HG03378 (cell line): ENCODE results near the gene LMBR1.
"Not testable (repeated sequence)": the region's sequence is repeated elsewhere in the genome, so short reads cannot be mapped to it uniquely, and the experiment has no call there.

Source experiments
- ATAC-seq: cut with Tn5 transposase; IDR thresholded peaks from one replicate; pipeline ENCODE4 v1.9.1; 2021; ENCODE audit warnings: mild to moderate bottlenecking, moderate library complexity; ENCODE audit not compliant: unreplicated experiment

LMBR1 gene

GRCh38 chr7:156659961-156660360 is 233.0 kb downstream of the LMBR1 start:
- no peak for ATAC-seq

- ATAC-seq: no peak
These were observed 233.8 kb downstream of the LMBR1 start for GRCh38 chr7:156659203-156659602.

DNA sequence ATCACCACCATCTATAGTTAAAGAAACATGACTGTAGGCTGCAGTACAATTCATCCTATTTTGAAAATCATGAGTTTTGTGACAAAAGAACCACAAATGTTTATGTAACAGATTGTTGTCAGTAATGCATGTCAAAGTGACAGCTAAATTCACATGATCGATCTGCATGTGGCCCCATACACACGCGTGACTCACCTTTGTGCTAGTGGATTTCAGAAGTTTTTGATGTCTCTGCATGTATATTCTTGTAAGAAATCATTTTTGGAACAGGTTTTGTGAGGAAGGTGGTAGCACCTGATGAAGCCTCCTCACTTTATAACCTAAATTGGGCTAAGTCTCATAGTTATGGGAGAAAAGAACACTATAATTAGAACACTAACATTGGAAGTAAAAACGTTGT is 235.3 kb downstream of the LMBR1 start:
- ATAC-seq: no peak

DNA sequence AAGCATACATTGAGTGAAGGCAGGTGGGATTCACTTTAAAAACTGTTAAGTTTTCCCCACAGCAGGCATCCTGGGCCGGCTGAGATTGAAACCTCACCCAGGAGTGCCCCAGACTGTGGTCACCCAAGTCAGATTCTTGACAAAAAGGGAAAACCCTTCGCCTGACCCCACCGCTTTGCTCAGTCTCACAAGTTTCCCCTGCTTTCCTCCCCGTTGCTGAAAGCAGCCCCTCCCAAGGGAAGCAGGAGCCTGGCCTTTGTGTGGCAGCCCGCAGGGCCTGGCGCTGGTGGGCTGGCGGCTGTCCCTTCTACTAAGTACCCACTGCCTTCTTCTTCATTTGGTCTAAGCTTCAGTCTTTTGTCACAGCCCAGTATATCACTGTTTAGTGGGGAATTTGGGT is 236.4 kb downstream of the LMBR1 start:
- no peak for ATAC-seq

DNA sequence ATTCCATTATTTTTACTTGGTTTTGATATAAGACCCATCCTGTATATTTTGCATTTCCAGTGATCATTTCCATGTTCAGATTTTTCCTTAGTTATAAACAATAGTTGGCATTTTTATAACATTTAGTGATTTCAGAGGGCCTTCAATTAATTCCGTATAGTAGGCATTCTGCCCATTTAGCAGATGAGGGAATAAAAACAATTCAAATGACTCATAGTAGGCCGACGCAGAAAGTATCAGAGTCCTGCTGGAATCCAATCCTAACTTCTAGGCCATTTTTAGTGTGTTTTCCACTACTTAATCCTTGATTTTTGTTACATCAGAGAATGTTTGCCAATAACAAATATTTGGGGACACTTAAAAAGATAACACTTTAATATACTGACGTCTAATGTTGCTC is 237.0 kb downstream of the LMBR1 start:
- no peak for ATAC-seq

- ATAC-seq: no peak
These were observed 237.7 kb downstream of the LMBR1 start for GRCh38 chr7:156655251-156655650.

GRCh38 chr7:156654511-156655234 is 238.3 kb downstream of the LMBR1 start:
- no peak for ATAC-seq

- no peak for ATAC-seq
These were observed 240.0 kb downstream of the LMBR1 start for GRCh38 chr7:156652886-156653568.

DNA sequence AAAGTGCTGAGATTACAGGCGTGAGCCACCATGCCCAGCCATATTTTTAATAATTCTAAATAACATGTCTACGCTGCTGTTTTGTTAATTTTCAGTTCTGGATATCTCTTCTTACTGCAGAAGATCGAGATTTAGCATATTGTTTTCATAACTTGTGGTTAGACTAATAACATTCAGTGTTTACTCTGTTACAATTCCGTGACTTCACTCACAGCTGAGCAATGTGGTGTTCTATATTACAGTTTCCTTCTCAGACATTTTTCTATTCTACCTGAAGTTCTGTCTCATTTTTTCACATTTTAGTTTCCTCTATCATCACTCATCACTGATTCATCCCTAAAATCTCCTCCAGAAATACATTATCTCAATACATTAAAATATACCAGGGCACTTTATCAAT is 241.5 kb downstream of the LMBR1 start:
- ATAC-seq: no peak

DNA sequence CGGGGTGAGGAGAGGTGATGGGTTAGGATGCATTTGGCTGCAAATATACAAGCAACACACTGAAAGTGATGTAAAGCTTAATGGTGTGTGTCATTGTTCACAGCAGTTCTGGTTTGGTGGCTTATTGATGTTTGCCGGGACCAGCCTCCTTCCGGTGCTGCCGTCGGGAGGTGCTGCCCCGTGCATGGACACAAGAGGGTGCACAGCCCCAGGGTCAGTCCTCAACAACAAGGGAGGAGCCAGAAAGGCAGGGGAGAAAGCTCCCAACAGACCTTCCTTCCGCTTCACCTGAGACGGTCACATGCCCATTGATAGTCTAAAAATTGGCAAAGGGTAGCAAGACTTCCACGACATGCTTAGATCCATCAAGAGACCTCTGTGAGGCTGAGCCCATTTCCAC is 242.9 kb downstream of the LMBR1 start:
- no peak for ATAC-seq

GRCh38 chr7:156647330-156647729 is 245.7 kb downstream of the LMBR1 start:
- ATAC-seq: not testable (repeated sequence)

DNA sequence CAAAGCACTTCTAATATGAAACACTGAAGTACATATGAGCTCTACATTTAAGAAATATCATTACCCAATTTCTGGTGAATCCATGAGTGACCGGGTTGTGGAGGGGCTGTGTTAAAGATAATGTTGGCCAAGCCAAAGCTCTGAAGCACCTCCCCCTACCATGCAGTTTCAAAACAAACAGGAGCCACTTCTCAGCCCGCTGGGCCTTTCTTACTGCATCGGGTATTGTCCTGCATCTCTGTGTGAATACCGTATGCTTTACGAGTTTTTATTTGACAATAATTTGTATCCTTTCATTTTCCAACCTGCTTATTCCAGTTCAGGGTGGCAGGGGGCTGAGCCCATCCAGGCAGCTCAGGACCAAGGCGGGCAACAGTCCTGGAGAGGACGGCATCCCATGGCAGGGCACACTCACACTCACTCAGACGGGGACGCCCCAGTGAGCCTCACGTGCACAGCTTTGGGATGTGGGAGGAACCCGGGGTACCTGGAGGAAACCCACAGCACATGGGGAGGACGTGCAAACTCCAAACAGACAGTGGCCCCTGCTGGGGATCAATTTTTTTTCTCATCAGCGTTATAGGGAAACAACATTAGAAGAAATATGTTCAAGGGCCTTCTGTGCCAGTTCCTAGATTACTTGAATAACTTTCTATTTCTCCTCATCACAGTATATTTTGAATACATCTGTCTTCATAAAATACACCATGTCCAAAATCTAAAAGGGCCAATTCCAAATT is 250.5 kb downstream of the LMBR1 start:
- ATAC-seq: no peak

- ATAC-seq: peak; percentile 38
These were observed 252.0 kb downstream of the LMBR1 start for GRCh38 chr7:156640949-156641485.

GRCh38 chr7:156640257-156640948 is 252.6 kb downstream of the LMBR1 start, which contains the start of gene RNF32:
Gene RNF32 (plus strand): TSS chr7:156640774. CDS start chr7:156643878, 3,104 bp downstream.
- ATAC-seq: peak; percentile 69

GRCh38 chr7:156639426-156640256 is 253.3 kb downstream of the LMBR1 start:
- no peak for ATAC-seq

- ATAC-seq: no peak
These were observed 254.4 kb downstream of the LMBR1 start for GRCh38 chr7:156638443-156639077.

GRCh38 chr7:156637093-156637492 is 255.9 kb downstream of the LMBR1 start:
- not testable (repeated sequence) for ATAC-seq

- no peak for ATAC-seq
These were observed 257.2 kb downstream of the LMBR1 start for GRCh38 chr7:156635529-156636385.

- ATAC-seq: no peak
These were observed 258.9 kb downstream of the LMBR1 start for GRCh38 chr7:156634117-156634516.
